SU-DHL-6 (cell line): ENCODE data around the gene ZNF655.

ENCODE experiments used
- CTCF ChIP-seq: fragments of 200-600 bp; sonication (generic); IDR thresholded peaks from one replicate; pipeline ENCODE4 v1.5.1; 2017; ENCODE audit warnings: antibody characterized with exemption, mild to moderate bottlenecking, low read length, moderate library complexity; ENCODE audit not compliant: insufficient read depth, poor library complexity, severe bottlenecking
- EZH2phosphoT487 ChIP-seq: fragments of 200-600 bp; sonication (generic), shearing (Covaris generic); conservative IDR thresholded peaks from 2 replicates; pipeline ENCODE4 v1.6.1; 2018; ENCODE audit warnings: mild to moderate bottlenecking, antibody characterized with exemption, low read length, moderate library complexity, mixed read lengths

DNA sequence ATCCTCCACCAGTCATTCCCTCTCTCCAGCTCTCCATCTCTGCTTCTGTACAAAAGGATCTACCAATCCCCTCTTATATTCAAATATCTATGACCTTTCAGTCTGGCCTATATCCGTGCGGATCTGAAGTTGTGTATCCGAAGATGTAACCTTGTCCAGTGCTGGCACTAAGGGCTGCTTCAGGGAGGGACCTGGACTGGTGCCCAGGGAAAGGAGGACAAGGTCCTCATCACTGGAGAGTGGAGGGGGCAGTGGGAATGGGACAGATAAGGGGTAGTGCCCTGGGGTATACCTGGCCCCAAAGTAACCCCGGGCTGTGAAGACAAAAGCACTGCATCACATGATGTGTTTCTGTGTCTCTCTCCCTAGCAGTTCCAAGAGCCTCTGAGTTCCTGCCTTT lies 41.4 kb downstream of the ZNF655 start:
- no peak for TF ChIP-seq CTCF
- no peak for TF ChIP-seq EZH2phosphoT487
